ENCODE measurements around the gene PTPRD. TPM values are rescaled to one million over a fixed set of nuclear protein-coding genes. Genes with fewer than 3 reads are reported as not detected.
A peak's percentile ranks its signal among the peaks of the same experiment; 100 is the strongest.

Gene PTPRD
- total RNA-seq, 1 donor from 2014 or later: 6.9 TPM

DNA sequence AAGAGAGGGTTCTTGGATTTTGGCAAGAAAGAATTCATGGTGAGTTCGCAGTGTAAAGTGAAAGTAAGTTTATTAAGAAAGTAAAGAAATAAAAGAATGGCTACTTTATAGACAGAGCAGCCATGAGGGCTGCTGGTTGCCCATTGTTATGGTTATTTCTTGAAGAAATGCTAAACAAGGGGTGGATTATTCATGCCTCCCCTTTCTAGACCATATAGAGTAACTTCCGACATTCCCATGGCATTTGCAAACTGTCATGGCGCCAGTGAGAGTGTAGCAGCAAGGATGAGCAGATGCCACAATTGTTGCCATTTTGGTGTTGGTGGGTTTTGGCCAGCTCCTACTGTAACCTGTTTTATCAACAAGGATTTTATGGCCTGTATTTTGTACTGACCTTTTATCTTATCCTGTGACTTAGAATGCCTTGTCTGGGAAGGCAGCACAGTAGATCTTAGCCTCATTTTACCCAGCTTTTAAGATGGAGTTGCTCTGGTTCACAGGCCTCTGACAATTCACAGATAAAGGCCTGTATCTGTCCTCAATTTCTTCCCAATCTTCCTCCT is 1787.1 kb downstream of the PTPRD start:
- intact Hi-C loops (cut with DNase I): loop anchor here (10.0 kb wide), 1 partner anchor 61 kb away; no protein-coding TSS in a partner anchor
- Histone ChIP-seq H3K4me1 (peaks cover 0 to 2% of the 10 kb centered on the region in 2 donors), H3K27me3 (no peaks in the 10 kb centered on the region), H3K27ac (no peak overlapping the region), H3K36me3 (no peaks in the 10 kb centered on the region), H3K9me3 (no peaks in the 10 kb centered on the region), H3K4me3 (peak overlapping the region; percentile 10 to 50)
- DNase-seq (ENCODE audit: low spot score in 2 of 2): no peak
- TF ChIP-seq, protein P1, sequence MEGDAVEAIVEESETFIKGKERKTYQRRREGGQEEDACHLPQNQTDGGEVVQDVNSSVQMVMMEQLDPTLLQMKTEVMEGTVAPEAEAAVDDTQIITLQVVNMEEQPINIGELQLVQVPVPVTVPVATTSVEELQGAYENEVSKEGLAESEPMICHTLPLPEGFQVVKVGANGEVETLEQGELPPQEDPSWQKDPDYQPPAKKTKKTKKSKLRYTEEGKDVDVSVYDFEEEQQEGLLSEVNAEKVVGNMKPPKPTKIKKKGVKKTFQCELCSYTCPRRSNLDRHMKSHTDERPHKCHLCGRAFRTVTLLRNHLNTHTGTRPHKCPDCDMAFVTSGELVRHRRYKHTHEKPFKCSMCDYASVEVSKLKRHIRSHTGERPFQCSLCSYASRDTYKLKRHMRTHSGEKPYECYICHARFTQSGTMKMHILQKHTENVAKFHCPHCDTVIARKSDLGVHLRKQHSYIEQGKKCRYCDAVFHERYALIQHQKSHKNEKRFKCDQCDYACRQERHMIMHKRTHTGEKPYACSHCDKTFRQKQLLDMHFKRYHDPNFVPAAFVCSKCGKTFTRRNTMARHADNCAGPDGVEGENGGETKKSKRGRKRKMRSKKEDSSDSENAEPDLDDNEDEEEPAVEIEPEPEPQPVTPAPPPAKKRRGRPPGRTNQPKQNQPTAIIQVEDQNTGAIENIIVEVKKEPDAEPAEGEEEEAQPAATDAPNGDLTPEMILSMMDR (IDR thresholded peaks at IDR 0.05): no peak

GRCh38 chr9:8823131-8823895 is 1789.5 kb downstream of the PTPRD start:
- TF ChIP-seq, protein P1 (IDR thresholded peaks at IDR 0.05): no peak
- no peaks in the 10 kb centered on the region for H3K9me3 ChIP-seq
- H3K27me3 ChIP-seq: no peaks in the 10 kb centered on the region
- no peak for DNase-seq (ENCODE audit: low spot score in 2 of 2)
- no peak overlapping the region for H3K27ac ChIP-seq
- peaks cover 0 to 2% of the 10 kb centered on the region in 2 donors for H3K4me1 ChIP-seq
- no peaks in the 10 kb centered on the region for H3K36me3 ChIP-seq
- H3K4me3 ChIP-seq: no peak overlapping the region
- intact Hi-C loops (cut with DNase I): loop anchor here (10.0 kb wide), 1 partner anchor 59 kb away; no protein-coding TSS in a partner anchor

DNA sequence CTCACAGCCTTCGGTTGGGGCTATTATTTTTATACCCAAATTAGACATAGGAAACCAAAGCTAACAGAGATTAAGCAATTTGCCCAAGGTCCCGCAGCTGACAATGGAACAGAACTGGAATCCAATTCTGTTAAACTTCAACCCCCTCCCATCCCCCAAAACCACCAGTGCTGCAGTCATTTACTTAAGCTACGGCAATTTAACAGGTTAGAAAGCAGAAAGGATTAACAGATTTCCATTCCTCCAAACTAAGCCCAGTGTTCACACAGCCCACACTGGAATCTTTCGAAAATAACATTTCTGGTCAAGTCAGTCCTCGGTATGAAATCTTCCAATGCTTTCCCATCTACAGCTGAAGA is 1790.2 kb downstream of the PTPRD start:
- Histone ChIP-seq H3K36me3 (no peaks in the 10 kb centered on the region), H3K4me1 (peaks cover 0 to 2% of the 10 kb centered on the region in 2 donors), H3K9me3 (no peaks in the 10 kb centered on the region), H3K4me3 (no peak overlapping the region), H3K27ac (peak overlapping the region in 1 of 2 donors; percentile 13), H3K27me3 (no peaks in the 10 kb centered on the region)
- TF ChIP-seq, protein P1 (IDR thresholded peaks at IDR 0.05): no peak
- intact Hi-C loops (cut with DNase I): loop anchor here (10.0 kb wide), 1 partner anchor 58 kb away; no protein-coding TSS in a partner anchor
- no peak for DNase-seq (ENCODE audit: low spot score in 2 of 2)

DNA sequence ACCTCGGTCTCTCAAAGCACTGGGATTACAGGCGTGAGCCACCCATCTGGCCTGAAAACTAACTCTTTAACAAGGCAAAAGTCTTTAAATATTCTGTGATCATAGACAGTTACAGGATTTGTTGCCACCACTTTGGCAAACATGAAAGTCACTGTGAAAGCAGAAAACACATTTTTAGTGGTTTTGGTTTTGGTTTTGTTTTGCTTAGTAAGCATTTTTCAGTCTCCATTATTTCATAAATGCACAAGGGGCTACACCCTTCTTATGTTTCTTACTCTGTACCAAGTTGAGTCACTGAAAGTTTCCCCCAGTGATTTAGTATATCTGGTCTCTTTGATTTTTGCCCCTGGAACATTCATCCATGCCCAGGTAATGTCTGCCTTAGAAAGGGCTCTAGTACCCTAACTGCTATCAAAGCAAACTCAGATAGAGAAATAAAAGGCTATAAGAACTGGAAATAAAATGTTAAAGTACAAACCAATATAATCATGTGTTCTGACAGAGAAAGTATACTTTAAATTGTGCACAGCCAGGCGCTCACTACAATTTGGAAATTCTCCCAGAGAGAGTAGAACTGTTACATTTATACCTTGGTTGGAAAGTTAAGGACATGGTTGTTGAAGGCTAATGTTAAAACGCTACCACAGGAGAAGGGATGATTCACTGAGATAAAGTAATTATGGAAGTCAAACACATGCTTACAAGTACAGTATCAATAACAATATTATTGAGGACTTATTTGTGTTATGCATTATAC is 1790.7 kb downstream of the PTPRD start:
- H3K4me3 ChIP-seq: no peak overlapping the region
- peaks cover 0 to 2% of the 10 kb centered on the region in 2 donors for H3K4me1 ChIP-seq
- DNase-seq (ENCODE audit: low spot score in 2 of 2): no peak
- intact Hi-C loops (cut with DNase I): loop anchor here (10.0 kb wide), 1 partner anchor 57 kb away; no protein-coding TSS in a partner anchor
- TF ChIP-seq, protein P1 (IDR thresholded peaks at IDR 0.05): no peak
- H3K27ac ChIP-seq: peak overlapping the region in 1 of 2 donors; percentile 13
- H3K36me3 ChIP-seq: no peaks in the 10 kb centered on the region
- H3K9me3 ChIP-seq: no peaks in the 10 kb centered on the region
- H3K27me3 ChIP-seq: no peaks in the 10 kb centered on the region

- Histone ChIP-seq H3K36me3 (no peaks in the 10 kb centered on the region), H3K27me3 (no peaks in the 10 kb centered on the region), H3K4me1 (no peaks in the 10 kb centered on the region), H3K4me3 (no peak overlapping the region), H3K9me3 (no peaks in the 10 kb centered on the region), H3K27ac (no peak overlapping the region)
- TF ChIP-seq, protein P1 (IDR thresholded peaks at IDR 0.05): no peak
- no peak for DNase-seq (ENCODE audit: low spot score in 2 of 2)
- intact Hi-C loops (cut with DNase I): no loop called here
Observed at GRCh38 chr9:8817335-8817734, 1795.5 kb downstream of the PTPRD start.
